HEK293T (cell line): ENCODE results near the gene NPS.

Experiments used
- CTCF ChIA-PET: fragments of 350-600 bp; formaldehyde crosslinking; extraction: SDS; loops from one replicate; lab custom pipeline; 2021; ENCODE audit warnings: antibody characterized with exemption, inconsistent platforms; lab: Yijun Ruan, JAX
- POLR2A ChIA-PET: fragments of 350-600 bp; formaldehyde crosslinking; extraction: SDS; loops from one replicate; lab custom pipeline; 2020; ENCODE audit warnings: antibody characterized with exemption, inconsistent platforms; lab: Yijun Ruan, JAX
- DNase-seq: peaks from one replicate; pipeline ENCODE4 v3.0.0; 2012; ENCODE audit warnings: mixed read lengths; ENCODE audit errors: extremely low spot score
- ARNT ChIP-seq: fragments of 450-650 bp; IDR thresholded peaks from 2 replicates; pipeline ENCODE4 v1.6.1; 2017; ENCODE audit warnings: mild to moderate bottlenecking
- BHLHE40 ChIP-seq: fragments of 450-650 bp; IDR thresholded peaks from 2 replicates; pipeline ENCODE4 v1.6.1; 2016; ENCODE audit warnings: mild to moderate bottlenecking, moderate library complexity, borderline replicate concordance
- CTBP1 ChIP-seq: fragments of 450-650 bp; IDR thresholded peaks from 2 replicates; pipeline ENCODE4 v1.6.1; 2016; ENCODE audit warnings: borderline replicate concordance
- ELF4 ChIP-seq: fragments of 450-650 bp; IDR thresholded peaks from 2 replicates; pipeline ENCODE4 v1.6.1; 2017; ENCODE audit warnings: antibody characterized with exemption
- FOXA1 ChIP-seq: fragments of 450-650 bp; IDR thresholded peaks from 2 replicates; pipeline ENCODE4 v1.6.1; 2016; ENCODE audit warnings: mild to moderate bottlenecking
- FOXK2 ChIP-seq: fragments of 450-650 bp; IDR thresholded peaks from 2 replicates; pipeline ENCODE4 v1.6.1; 2016; ENCODE audit warnings: mild to moderate bottlenecking
- FOXM1 ChIP-seq: fragments of 450-650 bp; IDR thresholded peaks from 2 replicates; pipeline ENCODE4 v1.6.1; 2017; ENCODE audit warnings: mild to moderate bottlenecking, borderline replicate concordance
- HDGF ChIP-seq: fragments of 450-650 bp; IDR thresholded peaks from 2 replicates; pipeline ENCODE4 v1.6.1; 2017; ENCODE audit warnings: antibody characterized with exemption, borderline replicate concordance
- L3MBTL2 ChIP-seq: fragments of 450-650 bp; conservative IDR thresholded peaks from 2 replicates; pipeline ENCODE4 v1.6.1; 2016; ENCODE audit warnings: mild to moderate bottlenecking
- LEF1 ChIP-seq: fragments of 450-650 bp; IDR thresholded peaks from 2 replicates; pipeline ENCODE4 v1.6.1; 2017; ENCODE audit warnings: mild to moderate bottlenecking, borderline replicate concordance
- NFRKB ChIP-seq: fragments of 450-650 bp; IDR thresholded peaks from 2 replicates; pipeline ENCODE4 v1.6.1; 2016; ENCODE audit warnings: mild to moderate bottlenecking, moderate library complexity
- PKNOX1 ChIP-seq: fragments of 450-650 bp; IDR thresholded peaks from 2 replicates; pipeline ENCODE4 v1.6.1; 2016
- SP1 ChIP-seq: fragments of 450-650 bp; IDR thresholded peaks from 2 replicates; pipeline ENCODE4 v1.6.1; 2017
- SUZ12 ChIP-seq: fragments of 450-650 bp; IDR thresholded peaks from 2 replicates; pipeline ENCODE4 v1.6.1; 2016; ENCODE audit warnings: mild to moderate bottlenecking
- TARDBP ChIP-seq: fragments of 450-650 bp; IDR thresholded peaks from 2 replicates; pipeline ENCODE4 v1.6.1; 2016
- ZNF384 ChIP-seq: fragments of 450-650 bp; IDR thresholded peaks from 2 replicates; pipeline ENCODE4 v1.6.1; 2016

The NPS gene

DNA sequence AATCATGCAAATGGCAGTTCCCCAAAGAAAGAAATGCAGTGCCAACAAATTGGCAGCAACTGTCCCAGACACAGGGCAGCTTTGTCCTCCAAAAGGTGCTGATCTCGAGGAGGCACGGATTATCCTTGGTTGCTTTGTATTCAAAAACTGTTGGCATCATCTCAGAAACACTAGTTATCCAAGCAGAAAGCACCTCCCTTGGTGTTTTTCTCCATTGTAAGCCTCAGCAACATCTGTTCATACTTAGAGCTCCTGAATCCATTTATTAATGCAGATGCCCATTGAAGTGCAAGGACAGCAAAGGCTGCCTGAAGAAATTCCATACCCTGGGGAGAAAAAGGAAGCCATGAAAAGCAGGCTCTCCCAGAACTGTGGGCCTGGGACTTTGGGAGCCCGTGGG, 1.1 kb upstream of the NPS start:
- ChIA-PET CTCF (no interaction called here), POLR2A (no interaction called here)
- no peak for DNase-seq
- TF ChIP-seq SUZ12 (no peak), FOXA1 (no peak), PKNOX1 (no peak), SP1 (no peak), FOXM1 (no peak), ELF4 (no peak), ARNT (no peak), TARDBP (no peak), L3MBTL2 (no peak), ZNF384 (no peak)

GRCh38 chr10:127550861-127551260, 1.8 kb downstream of the NPS start:
- no peak for TF ChIP-seq SUZ12
- TF ChIP-seq FOXM1: no peak
- no peak for TF ChIP-seq L3MBTL2
- TF ChIP-seq CTBP1: no peak
- no peak for TF ChIP-seq ELF4
- no peak for TF ChIP-seq NFRKB
- no peak for TF ChIP-seq TARDBP
- TF ChIP-seq SP1: no peak
- TF ChIP-seq BHLHE40: no peak
- no peak for TF ChIP-seq ZNF384
- TF ChIP-seq LEF1: no peak
- no peak for TF ChIP-seq FOXK2
- TF ChIP-seq HDGF: no peak
- TF ChIP-seq PKNOX1: no peak
- no peak for TF ChIP-seq ARNT
- TF ChIP-seq FOXA1: no peak
- CTCF ChIA-PET: no interaction called here
- DNase-seq: no peak
- POLR2A ChIA-PET: no interaction called here

DNA sequence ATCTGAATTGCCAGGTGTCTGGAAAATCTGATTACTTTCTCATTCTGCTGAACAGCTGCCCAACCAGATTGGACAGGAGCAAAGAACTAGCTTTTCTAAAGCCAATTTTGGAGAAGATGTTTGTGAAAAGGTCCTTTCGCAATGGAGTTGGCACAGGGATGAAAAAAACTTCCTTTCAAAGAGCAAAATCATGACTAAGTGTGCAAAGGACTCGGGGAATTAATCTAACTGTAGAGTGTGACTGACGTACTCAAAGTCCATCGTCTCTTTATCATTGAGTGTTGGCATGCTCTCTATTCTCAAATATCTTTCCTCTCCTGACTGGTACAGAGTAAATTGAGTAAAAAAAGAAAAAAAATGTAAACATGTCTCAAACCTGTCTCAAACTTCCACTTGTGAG, 3.3 kb downstream of the NPS start:
- ChIA-PET CTCF (no interaction called here), POLR2A (no interaction called here)
- TF ChIP-seq CTBP1 (no peak), FOXA1 (no peak), NFRKB (no peak), ZNF384 (no peak), ELF4 (no peak), SUZ12 (no peak), PKNOX1 (no peak), SP1 (no peak), FOXM1 (no peak), BHLHE40 (no peak), FOXK2 (no peak)
- no peak for DNase-seq

- ChIA-PET CTCF (no interaction called here), POLR2A (no interaction called here)
- TF ChIP-seq L3MBTL2: no peak
- TF ChIP-seq FOXA1: no peak
- TF ChIP-seq FOXK2: no peak
- no peak for TF ChIP-seq ZNF384
- TF ChIP-seq NFRKB: no peak
- no peak for TF ChIP-seq TARDBP
- no peak for TF ChIP-seq ARNT
- no peak for TF ChIP-seq PKNOX1
- no peak for TF ChIP-seq HDGF
- no peak for DNase-seq
Observed at GRCh38 chr10:127553417-127553816, 4.3 kb downstream of the NPS start.

GRCh38 chr10:127556916-127557315, 7.8 kb downstream of the NPS start:
- CTCF ChIA-PET: no interaction called here
- DNase-seq: peak; percentile 37
- no peak for TF ChIP-seq FOXM1
- no peak for TF ChIP-seq ZNF384
- no peak for TF ChIP-seq TARDBP
- no peak for TF ChIP-seq CTBP1
- TF ChIP-seq NFRKB: no peak
- no peak for TF ChIP-seq L3MBTL2
- POLR2A ChIA-PET: no interaction called here

DNA sequence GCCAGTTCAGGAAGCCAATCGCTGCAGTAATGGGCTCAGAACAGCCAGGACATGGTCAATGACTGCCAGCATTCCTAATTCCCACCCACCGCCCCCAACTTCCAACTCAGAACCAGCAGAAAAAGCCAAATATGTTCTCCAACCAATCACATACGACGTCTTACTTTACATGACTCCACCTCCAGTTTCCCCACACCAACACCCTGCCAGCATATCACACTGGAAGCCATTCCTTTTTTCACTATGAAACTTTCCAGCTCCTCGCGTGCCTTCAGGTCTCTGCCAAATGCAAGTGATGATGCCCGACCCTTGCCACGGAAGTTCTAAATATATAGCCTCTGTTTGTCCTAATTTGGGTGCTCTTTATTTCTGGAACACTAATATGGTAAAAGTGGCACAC, 12.5 kb downstream of the NPS start:
- CTCF ChIA-PET: no interaction called here
- TF ChIP-seq ZNF384: no peak
- no peak for TF ChIP-seq FOXA1
- TF ChIP-seq FOXM1: no peak
- no peak for TF ChIP-seq L3MBTL2
- TF ChIP-seq PKNOX1: no peak
- no peak for TF ChIP-seq SP1
- TF ChIP-seq ELF4: no peak
- no peak for TF ChIP-seq FOXK2
- no peak for TF ChIP-seq TARDBP
- POLR2A ChIA-PET: no interaction called here
- no peak for DNase-seq
